Stimulated activated CD8-positive, alpha-beta memory T cell treated with anti-CD3 and anti-CD28 coated beads, Interleukin-12 subunit alpha, Interleukin-12 subunit beta, amount 100 ng/mL, for 24 hours (primary cell): ENCODE measurements around the gene TCEAL4.

ENCODE experiments used
- DNase-seq: peaks from one replicate; pipeline ENCODE4 v3.0.0-alpha.2; 2020; ENCODE audit errors: extremely low read depth

TCEAL4 gene

DNA sequence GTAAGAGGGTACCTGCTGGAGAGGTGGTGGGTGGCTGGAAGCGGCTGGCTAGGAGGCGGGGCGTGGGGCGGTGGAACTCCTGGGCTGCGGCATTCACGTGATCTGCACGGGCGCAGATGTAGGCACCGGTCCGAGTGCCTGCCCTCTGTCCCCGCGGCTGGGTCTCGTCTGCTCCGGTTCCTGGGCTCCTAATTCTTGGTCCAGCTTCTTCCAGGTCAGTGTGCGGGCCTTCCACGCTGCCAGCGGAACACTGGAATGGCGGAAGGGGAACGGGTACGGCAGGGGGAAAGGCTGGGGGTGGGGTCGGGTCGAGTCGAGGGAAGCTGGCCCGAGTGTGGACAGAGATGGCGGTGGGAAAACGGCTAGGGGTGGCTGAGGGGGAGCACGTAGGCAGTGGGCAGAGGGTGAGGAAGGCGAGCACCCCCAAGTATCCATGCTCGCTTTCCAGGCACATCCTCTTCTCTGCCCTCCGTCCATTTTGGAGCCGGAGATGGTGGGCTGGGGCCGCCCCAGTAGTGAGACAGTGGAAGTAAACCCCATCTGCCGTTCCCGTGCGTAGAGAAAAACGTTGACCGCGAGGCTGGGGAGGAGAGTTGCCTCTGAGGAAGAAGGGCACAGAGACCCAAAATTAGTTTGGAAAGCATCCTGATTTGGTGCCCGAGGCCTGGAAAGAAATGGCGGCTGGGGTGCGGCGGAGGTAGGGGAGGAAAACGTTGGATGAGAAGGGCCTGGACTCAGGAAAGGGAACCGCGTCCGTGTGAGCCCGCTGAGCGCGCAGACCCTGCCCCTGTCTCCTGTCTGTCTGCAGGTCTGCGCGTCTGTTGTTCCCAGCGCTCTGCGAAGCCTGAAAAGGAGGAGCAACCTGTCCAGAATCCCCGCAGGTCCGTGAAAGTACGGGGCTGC lies at the start of gene TCEAL4:
TCEAL4 (plus strand) TSS at position 105 of the 903 bp plus-strand sequence. CDS start 1,161 bp downstream, outside the sequence.
- no peak for DNase-seq

GRCh38 chrX:103536071-103536470 lies 49.2 kb upstream of the TCEAL4 start:
- no peak for DNase-seq

GRCh38 chrX:103536732-103537131 lies 48.6 kb upstream of the TCEAL4 start:
- DNase-seq: no peak

GRCh38 chrX:103537871-103538387 lies 47.4 kb upstream of the TCEAL4 start:
- no peak for DNase-seq

- no peak for DNase-seq
Measured at GRCh38 chrX:103538728-103539127, 46.6 kb upstream of the TCEAL4 start.

GRCh38 chrX:103539695-103540094 lies 45.6 kb upstream of the TCEAL4 start:
- no peak for DNase-seq

DNA sequence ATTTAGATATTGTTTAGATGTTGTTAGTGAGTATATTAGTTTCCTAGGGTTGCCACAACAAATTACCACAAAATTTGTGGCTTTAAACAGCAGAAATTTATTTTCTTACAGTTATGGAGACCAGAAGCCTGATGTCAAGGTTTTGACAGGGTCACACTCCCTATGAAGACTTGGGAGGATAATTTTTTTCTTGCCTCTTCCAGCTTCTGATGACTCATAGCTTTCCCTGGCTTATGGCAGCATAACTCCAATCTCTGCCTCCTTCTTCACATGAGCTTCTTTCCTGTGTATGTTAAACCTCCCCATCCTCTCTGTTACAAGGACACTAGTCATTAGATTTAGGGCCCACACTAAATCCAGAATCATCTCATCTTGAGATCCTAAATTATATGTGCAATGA lies 45.2 kb upstream of the TCEAL4 start:
- no peak for DNase-seq

DNA sequence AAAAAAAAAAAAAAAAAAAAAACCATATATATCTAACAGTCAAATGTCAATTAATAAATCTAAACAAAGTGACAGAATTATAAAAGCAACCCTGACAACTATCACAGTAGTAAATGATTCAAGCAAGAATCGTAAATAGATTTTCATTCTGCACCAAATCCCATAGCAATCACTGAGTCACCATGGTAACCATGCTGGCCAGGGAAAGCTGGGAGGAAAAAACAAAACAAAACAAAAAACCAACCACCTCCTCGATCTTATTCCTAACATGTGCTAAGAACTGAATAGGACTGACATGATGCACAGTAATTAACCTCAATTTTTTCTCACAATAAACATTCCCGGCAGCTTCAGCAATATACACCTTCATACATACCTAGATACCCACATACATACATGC lies 35.4 kb upstream of the TCEAL4 start:
- DNase-seq: no peak

DNA sequence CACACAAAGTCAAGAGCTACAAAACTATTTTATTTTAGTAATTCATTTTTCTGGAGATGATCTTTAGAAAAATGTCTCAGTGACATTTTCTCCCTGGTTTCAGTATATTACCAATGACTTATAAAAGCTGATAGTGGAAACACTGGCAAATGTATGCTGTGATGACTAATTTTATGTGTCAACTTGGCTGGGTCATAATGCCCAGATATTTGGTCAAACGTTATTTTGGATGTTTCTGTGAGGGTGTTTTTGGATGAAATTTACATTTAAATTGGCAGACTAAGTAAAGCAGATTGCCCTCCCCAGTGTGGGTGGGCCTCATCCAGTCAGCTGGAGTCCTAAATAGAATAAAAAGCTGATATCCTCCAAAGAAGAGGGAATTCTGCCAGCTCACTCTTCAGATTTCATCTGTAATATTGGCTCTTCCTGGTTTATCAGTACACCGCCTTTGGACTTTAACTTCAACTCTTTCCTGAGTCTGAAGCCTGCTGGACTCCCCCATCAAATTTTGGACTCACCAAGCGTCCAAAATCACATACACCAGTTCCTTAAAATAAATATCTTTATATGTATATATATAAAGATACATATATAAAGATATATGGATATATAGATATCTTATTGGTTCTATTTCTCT lies 34.8 kb upstream of the TCEAL4 start:
- no peak for DNase-seq

DNA sequence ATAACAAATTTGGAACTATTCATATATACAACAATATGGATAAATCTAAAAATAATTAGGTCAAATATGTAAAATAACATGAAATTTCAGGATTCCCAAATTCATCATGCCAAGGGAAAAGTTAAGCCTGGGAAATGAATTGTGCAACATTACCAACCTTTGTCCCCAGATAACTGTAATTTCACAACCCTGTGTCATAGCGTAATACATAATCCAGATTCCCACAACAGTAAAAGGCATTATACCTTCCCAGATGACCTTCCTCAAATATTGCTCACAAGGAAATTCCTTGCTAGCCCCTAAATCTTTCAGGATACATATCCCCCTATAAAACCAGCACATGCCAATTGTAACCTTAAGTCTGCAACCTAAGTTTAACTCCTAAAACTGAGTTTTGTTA lies 33.1 kb upstream of the TCEAL4 start:
- DNase-seq: no peak

DNA sequence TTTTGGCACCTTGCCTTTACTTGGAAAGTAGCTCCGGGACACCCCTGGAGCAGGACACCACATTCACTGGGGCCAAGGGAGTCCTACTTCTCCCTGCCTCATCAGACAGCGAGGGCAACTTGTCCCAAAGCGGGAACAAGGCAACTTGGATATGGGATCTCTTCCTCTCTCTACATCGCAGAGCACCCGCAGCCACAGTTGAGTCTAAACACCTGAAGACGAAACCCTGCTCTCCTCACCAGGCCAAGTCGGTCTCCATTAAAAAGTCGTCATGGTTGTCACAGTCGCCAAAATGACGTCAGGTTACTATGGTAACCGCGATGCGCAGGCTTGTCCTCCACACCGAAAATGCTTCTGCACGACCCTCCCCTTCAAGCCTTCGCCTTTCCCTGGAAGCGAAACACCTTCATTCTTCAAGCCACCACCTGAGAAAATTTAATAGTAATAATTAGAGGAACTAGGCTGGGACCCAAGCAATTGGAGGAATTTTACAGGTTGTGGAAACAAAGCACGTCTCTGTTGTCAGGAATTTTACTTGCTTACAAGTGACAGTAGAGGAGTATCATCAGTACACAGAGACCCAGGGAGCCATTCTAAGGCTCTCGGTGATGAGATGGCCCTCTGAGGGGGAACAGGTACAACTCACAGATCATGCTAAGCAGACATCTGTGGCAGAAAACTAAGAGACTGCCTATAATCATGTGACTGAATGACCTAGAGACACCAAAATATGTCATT lies 30.5 kb upstream of the TCEAL4 start:
- DNase-seq: peak; percentile 12

DNA sequence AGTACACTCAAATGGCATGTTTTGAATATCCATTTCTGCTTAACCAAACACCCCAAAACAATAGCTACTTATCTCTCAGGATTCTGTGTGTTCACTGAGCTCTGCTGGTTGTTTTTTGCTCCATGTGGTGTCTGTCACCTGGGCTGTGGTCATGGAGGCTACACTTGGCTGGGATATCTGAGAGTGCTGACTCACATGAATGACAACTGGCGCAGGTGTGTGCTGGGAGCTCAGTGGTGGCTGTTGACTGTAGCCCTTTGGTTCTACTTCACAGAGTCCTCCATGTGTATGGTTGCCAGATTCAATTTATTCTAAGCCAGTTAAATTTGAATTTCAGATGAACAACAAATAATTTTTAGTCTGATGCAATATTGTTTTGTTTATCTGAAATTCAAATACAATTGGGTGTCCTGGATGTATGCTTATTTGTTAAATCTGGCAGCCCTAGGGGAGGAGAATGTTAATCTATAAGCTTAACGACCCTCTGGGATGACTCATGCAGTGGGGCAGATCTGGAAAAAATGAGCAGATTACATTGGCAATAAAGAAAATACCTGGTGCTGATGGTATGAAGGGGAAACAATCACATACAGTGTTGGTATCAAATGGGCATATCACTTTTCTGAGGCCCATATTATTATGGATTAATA lies 28.2 kb upstream of the TCEAL4 start:
- no peak for DNase-seq

GRCh38 chrX:103560256-103560655 lies 25.1 kb upstream of the TCEAL4 start:
- no peak for DNase-seq

DNA sequence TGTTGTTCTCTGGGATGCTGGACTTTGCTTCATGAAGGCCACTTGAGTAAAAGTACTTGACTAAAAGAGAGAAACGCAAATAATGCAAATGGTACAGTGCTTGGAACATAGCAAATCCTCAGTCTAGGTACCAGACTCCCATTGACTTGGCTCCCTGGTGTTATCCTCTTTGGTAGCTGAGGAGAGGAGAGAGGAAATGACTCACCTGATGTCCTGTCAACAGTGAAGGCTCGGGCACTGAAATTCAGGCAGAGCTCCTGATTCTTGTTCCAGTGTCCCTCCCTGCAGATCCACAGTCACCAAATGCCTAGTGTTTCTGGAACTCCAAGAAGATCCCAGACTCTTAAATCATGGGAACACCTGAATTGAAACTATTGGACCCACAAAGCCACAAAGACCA lies 22.5 kb upstream of the TCEAL4 start:
- DNase-seq: no peak

DNA sequence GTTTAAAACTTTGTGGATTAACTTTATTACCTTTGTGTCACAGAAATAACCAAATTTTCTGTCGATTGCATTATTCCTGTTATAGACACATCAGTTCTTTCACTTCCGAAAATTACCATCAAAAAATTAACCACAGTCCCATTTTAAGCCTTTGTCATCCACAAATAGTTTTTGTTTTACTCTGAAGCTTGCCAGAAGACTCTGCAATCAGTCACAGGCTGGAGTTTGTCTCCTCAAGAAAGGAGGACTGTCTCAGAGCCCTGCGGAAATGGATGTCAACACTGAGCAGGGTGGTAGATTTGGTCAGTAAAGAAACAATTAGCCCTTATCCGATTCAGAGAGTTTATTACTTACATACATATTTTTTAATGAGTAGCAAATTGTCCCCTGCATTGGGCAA lies 20.1 kb upstream of the TCEAL4 start:
- no peak for DNase-seq

DNA sequence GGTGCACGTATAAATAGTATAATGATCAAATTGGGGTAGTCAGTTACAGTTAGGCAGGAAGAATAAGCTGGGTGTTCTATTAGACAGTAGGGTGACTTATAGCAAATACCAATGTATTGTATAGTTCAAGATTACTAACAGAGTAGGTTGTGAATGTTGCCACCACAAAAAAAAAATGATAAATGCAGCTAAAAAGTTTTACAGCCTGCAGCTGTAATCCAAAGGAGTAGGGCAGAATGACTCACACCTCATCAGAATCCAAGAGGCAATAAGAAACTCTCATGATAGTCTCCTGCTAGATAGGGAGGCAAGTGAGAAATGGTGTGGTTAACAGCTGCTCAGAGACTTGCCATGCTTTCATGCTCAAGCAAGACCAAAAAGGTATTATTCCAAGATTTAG lies 19.6 kb upstream of the TCEAL4 start:
- no peak for DNase-seq

- DNase-seq: no peak
Measured at GRCh38 chrX:103571121-103571520, 14.2 kb upstream of the TCEAL4 start.

- no peak for DNase-seq
Measured at GRCh38 chrX:103571726-103572125, 13.6 kb upstream of the TCEAL4 start.

DNA sequence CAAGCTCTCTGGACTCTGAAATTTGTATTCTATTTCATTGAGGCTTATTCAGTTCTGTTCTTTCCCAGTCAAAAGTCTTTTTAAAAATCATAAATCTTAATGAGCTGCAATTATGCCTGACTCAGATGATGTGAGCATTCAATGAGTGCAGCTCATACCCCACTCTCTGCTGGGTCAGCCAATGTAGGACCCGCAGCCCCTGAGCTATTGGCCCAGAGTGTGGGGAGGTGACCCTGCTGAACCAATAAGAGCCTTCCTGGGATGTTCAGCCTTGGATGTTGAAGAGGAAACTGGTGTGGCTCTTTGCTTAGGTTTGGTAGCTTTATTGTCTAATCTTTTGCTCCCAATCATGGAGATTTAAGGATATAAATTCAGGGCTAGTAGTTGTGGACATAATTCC lies 12.1 kb upstream of the TCEAL4 start:
- no peak for DNase-seq

GRCh38 chrX:103584596-103584995 lies 719 bp upstream of the TCEAL4 start:
- DNase-seq: no peak

GRCh38 chrX:103586314-103586646 lies 965 bp downstream of the TCEAL4 start:
- no peak for DNase-seq

DNA sequence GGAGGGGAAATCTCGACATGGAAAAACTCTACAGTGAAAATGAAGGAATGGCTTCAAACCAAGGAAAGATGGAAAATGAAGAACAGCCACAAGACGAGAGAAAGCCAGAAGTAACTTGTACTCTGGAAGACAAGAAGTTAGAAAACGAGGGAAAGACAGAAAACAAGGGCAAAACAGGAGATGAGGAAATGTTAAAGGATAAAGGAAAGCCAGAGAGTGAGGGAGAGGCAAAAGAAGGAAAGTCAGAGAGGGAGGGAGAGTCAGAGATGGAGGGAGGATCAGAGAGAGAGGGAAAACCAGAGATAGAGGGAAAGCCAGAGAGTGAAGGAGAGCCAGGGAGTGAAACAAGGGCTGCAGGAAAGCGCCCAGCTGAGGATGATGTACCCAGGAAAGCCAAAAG lies 1.3 kb downstream of the TCEAL4 start:
- DNase-seq: no peak
